Measurements from ENCODE around the gene SCN1B. TPM values are rescaled to one million over a fixed set of nuclear protein-coding genes. Genes with fewer than 3 reads are reported as not detected.

The SCN1B gene
- total RNA-seq, 4 donors from 2014 or later, result 0.60 to 14.2 (median 3.2) TPM

- 88% methylated on average over 6 of the region's 6 CpGs; no CpG with 5 or more reads in 1 of the 2 donors for WGBS, 2 donors (ENCODE audit: low coverage in 1 of 2)
Measured at GRCh38 chr19:35081201-35081600, 50.9 kb downstream of the SCN1B start.

GRCh38 chr19:35083691-35084508 is 53.6 kb downstream of the SCN1B start:
- Histone ChIP-seq H3K4me3 (no peak overlapping the region), H3K27ac (no peak overlapping the region), H3K9me3 (no peaks in the 10 kb centered on the region), H3K4me1 (no peaks in the 10 kb centered on the region), H3K27me3 (no peaks in the 10 kb centered on the region), H3K36me3 (no peaks in the 10 kb centered on the region)
- intact Hi-C loops (cut with DNase I; ENCODE audit: low total_unique reads), result no loop called here
- no peak for TF ChIP-seq POLR2A (IDR thresholded peaks at IDR 0.05)
- no peak for TF ChIP-seq EP300 (IDR thresholded peaks at IDR 0.05; ENCODE audit: low read depth)
- TF ChIP-seq POLR2AphosphoS5 (IDR thresholded peaks at IDR 0.05), result no peak
- 82% methylated on average over 15 of the region's 15 CpGs; no CpG with 5 or more reads in 1 of the 2 donors for WGBS, 2 donors (ENCODE audit: low coverage in 1 of 2)
- DNase-seq, result no peak
- in situ Hi-C loops (cut with MboI; ENCODE audit: low pct_ligation_motif_present in 1 of 4, low pct_unique_long_range_greater_than_20kb in 1 of 4, low sequenced_read_pairs in 3 of 4), result no loop called here

More at GRCh38 chr19:35081201-35081600, 50.9 kb downstream of the SCN1B start:
- no peaks in the 10 kb centered on the region for H3K36me3 ChIP-seq
- H3K27ac ChIP-seq, result no peak overlapping the region
- no peaks in the 10 kb centered on the region for H3K4me1 ChIP-seq
- H3K27me3 ChIP-seq, result no peaks in the 10 kb centered on the region
- intact Hi-C loops (cut with DNase I; ENCODE audit: low total_unique reads), result no loop called here
- in situ Hi-C loops (cut with MboI; ENCODE audit: low pct_ligation_motif_present in 1 of 4, low pct_unique_long_range_greater_than_20kb in 1 of 4, low sequenced_read_pairs in 3 of 4), result no loop called here
- TF ChIP-seq EP300 (IDR thresholded peaks at IDR 0.05; ENCODE audit: low read depth), result no peak
- TF ChIP-seq CTCF (IDR thresholded peaks at IDR 0.05), result no peak
- TF ChIP-seq POLR2AphosphoS5 (IDR thresholded peaks at IDR 0.05), result no peak
- H3K4me3 ChIP-seq, result no peak overlapping the region
- no peak for DNase-seq
- no peaks in the 10 kb centered on the region for H3K9me3 ChIP-seq

GRCh38 chr19:35084509-35084762 is 54.2 kb downstream of the SCN1B start:
- no peak for TF ChIP-seq EP300 (IDR thresholded peaks at IDR 0.05; ENCODE audit: low read depth)
- no peak for TF ChIP-seq POLR2A (IDR thresholded peaks at IDR 0.05)
- TF ChIP-seq CTCF (IDR thresholded peaks at IDR 0.05), result no peak
- no peak for TF ChIP-seq POLR2AphosphoS5 (IDR thresholded peaks at IDR 0.05)
- Histone ChIP-seq H3K27ac (no peak overlapping the region), H3K4me1 (no peaks in the 10 kb centered on the region), H3K36me3 (no peaks in the 10 kb centered on the region), H3K27me3 (peaks cover 3% of the 10 kb centered on the region), H3K4me3 (no peak overlapping the region), H3K9me3 (no peaks in the 10 kb centered on the region)
- DNase-seq, result no peak
- intact Hi-C loops (cut with DNase I; ENCODE audit: low total_unique reads), result no loop called here
- 91 to 100% methylated on average over 1 to 3 of the region's 3 CpGs for WGBS, 2 donors (ENCODE audit: low coverage in 1 of 2)
- in situ Hi-C loops (cut with MboI; ENCODE audit: low pct_ligation_motif_present in 1 of 4, low pct_unique_long_range_greater_than_20kb in 1 of 4, low sequenced_read_pairs in 3 of 4), result no loop called here

GRCh38 chr19:35085947-35086346 is 55.7 kb downstream of the SCN1B start:
- no peaks in the 10 kb centered on the region for H3K9me3 ChIP-seq
- no peak overlapping the region for H3K27ac ChIP-seq
- no peak overlapping the region for H3K4me3 ChIP-seq
- H3K36me3 ChIP-seq, result no peaks in the 10 kb centered on the region
- DNase-seq, result no peak
- H3K4me1 ChIP-seq, result peaks cover 0 to 8% (median 2%) of the 10 kb centered on the region in 4 donors
- 59 to 80% methylated on average over 5 to 6 of the region's 6 CpGs for WGBS, 2 donors (ENCODE audit: low coverage in 1 of 2)
- TF ChIP-seq POLR2AphosphoS5 (IDR thresholded peaks at IDR 0.05), result no peak
- no peak for TF ChIP-seq CTCF (IDR thresholded peaks at IDR 0.05)
- no peak for TF ChIP-seq EP300 (IDR thresholded peaks at IDR 0.05; ENCODE audit: low read depth)
- no peak for TF ChIP-seq POLR2A (IDR thresholded peaks at IDR 0.05)
- peaks cover 7% of the 10 kb centered on the region for H3K27me3 ChIP-seq
- in situ Hi-C loops (cut with MboI; ENCODE audit: low pct_ligation_motif_present in 1 of 4, low pct_unique_long_range_greater_than_20kb in 1 of 4, low sequenced_read_pairs in 3 of 4), result no loop called here
- intact Hi-C loops (cut with DNase I; ENCODE audit: low total_unique reads), result no loop called here

Data from transverse colon (tissue), 4 donors.